A172 (cell line): ENCODE measurements around the gene IMP4. TPM values are rescaled to one million over a fixed set of nuclear protein-coding genes. Genes with fewer than 3 reads are reported as not detected.
"Not testable (repeated sequence)": the region's sequence is repeated elsewhere in the genome, so short reads cannot be mapped to it uniquely, and the experiment has no call there.

ENCODE experiments used
- DNase-seq: peaks from one replicate; pipeline ENCODE4 v3.0.0-alpha.2; 2015; ENCODE audit warnings: low spot score
- total RNA-seq: library from RNA; depleted of rRNA; stranded (reverse); fragments of >200 nt; shearing (Covaris generic); gene quantifications from 2 replicates; pipeline ENCODE4 v1.2.3, GENCODE V29; 2014; rRNA removed

Gene IMP4
- 139 and 142 TPM in 2 replicates for total RNA-seq

DNA sequence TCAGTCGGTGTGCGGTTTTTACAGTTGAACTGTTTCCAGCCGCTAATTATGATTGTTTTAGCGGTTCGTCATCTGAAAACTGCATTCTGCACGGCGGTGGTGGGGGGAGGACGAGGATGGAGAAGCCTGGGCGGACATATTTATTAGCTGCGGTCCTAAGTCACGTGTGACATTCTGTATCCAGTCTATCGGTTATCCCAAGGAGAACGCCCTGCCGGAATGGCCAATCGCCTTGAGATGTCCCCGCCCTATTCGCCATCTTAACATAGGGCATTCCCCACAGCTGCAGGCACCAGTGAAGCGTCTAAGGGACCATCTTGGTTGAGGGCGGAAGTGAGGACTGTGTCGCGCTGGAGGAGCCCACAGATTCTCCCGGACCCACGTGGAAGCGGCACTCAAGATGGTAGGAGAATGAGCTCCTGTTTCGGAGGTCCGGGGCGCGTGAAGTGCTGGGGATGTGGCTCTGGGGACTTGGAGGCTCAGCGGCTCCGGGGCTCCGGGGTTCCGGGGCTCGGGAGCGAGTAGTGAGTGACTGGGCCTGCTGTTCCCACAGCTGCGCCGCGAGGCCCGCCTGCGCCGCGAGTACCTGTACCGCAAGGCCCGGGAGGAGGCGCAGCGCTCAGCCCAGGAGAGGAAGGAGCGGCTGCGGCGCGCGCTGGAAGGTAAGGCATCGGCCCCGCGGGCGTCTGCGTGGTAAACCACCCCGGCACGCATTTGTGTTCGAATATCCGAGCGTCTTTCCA is at the start of gene IMP4:
Gene IMP4 (plus strand): TSS at position 365 of the 743 bp plus-strand sequence. CDS start 36 bp downstream, at position 401.
- DNase-seq, result peak; percentile 100

DNA sequence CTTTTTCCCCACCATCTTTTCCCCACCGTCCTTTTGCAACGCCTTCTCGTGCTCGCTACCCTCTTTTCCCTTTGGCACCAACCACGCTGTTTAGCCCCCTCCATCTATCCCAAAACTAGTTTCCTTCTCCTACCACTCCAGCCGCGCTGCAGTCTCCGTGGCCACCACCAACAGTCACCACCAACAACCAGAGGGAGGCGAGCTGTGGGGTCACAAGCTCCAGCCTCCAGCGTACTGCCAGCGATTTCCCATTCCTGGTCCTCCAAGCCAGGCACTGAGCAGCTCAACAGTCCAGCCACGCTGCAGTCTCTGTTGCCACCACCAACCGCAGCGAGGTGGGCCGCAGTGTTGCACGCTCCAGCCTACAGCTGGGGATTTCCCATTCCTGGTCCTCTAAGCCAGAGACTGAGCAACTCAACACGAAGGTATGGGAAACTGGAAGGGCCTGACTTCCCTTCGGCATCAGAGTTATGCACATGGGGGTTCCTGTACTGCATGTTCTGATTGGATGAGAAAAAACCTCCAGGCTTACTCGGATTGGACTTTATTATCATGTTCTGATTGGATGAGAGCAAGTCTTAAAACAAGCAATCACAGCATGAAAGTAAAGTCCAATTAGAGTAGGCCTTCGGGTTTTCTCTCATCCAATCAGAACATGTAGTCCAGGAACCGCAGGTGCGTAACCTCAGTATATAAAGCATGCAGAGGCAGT is 42.3 kb upstream of the IMP4 start:
- DNase-seq, result no peak

DNA sequence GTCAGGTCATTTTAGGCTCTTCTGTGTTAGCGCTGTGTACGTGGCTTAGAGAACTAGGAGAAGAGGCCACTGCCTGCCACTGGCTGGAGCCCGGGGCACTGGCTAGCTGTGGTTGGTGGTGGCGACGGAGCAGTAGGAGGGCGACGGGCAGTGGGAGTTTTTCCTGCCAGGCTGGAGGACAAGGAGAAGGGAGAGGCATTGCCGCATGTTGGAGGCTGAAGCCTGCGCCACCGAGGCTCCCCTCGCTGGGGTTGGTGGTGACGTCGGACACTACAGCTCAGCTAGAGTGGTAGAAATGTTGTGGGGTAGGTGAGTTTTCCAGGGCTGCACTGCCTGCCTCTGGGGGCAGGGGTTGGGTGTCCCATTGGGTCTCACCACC is 41.7 kb upstream of the IMP4 start:
- no peak for DNase-seq

DNA sequence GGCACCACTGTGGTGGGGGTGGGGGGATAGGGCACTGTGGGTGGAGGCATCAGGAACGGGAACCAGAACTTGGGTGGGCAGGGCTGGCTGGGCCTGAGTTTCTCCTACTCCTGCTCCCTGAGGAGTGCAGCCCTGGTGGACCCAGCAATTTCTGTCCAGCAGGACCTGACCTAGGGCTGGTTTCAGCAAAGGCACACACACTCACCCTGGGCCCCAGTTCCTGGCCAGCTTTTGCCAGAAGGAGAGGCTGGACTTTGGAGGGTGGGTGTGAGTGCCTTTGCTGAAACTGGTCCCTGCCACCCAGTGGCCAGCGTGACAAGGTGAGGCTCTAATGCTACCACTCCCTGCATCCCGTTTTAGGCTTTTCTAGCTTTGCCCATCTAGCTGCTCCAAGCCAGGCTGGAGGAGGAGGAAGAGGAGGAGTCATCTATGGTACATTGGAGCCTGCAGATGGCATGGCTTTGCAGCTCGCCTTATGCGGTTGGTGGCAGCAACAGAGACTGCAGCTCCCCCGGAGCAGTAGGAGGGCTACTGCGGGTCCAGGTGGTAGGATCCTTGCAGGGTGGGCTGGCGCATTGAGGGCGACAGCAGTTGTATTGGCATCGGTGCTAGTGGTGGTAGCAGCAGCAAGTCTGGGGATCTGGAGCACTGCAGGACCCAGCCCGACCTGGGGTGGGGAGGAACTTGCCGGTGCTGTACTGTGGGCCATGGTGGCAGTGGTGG is 40.4 kb upstream of the IMP4 start:
- DNase-seq, result no peak

DNA sequence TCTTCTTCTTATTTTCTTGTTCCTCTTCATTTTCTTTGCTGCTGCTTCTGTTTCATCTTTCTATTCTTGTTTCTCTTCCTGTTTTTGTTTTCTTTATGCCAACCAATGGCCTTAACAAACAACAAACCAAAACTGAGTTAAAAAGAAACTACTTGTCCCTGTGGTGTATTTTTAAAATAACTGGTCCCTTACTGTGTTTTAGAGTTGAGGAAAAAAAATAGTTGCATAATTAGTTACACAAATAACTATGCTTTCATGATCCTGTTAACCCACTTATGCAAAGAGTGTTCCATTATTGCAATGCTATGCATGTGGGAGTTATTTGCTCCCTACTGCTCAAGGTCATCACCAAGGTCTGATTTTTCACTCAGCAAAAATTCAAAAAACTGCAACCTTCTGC is 39.5 kb upstream of the IMP4 start:
- DNase-seq, result no peak

GRCh38 chr2:130304726-130305125 is 38.0 kb upstream of the IMP4 start:
- DNase-seq, result no peak

DNA sequence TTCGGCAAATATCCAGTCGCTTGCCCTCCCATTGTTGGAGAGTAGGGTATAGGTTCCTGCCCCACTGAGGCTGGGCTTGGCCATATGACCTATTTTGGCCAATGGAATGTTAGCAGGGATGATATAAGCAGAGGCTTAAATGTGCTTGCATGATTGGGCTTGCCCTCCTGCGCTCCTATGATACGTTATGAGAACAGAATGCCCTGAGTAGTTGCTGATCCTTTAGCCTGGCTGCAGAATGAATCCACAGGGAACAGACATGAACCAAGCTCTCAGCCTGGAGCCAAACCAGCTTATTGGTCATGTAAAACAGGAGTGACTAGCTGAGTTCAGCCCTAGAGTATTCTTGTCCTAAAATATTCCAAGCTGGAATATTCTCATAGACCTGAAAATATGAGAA is 34.8 kb upstream of the IMP4 start:
- no peak for DNase-seq

DNA sequence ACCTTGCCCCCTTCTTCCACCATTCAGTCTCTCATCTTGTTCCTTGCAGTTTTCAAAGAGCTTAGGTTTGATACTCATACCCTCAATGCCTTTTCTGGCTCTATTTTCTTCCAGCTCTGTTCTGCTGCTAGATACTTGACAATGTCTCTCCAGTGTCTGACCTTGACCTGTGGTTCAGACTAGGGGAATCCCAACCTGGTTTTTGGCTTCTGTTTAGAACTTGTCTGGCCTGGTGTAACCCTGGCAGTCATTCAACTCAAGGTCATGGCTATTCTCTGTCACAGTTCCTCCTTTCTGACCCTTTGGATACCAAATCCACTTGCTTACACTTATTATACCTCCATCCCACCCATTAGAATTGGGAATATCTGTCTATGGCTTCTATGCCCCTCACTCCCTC is 31.8 kb upstream of the IMP4 start:
- no peak for DNase-seq

DNA sequence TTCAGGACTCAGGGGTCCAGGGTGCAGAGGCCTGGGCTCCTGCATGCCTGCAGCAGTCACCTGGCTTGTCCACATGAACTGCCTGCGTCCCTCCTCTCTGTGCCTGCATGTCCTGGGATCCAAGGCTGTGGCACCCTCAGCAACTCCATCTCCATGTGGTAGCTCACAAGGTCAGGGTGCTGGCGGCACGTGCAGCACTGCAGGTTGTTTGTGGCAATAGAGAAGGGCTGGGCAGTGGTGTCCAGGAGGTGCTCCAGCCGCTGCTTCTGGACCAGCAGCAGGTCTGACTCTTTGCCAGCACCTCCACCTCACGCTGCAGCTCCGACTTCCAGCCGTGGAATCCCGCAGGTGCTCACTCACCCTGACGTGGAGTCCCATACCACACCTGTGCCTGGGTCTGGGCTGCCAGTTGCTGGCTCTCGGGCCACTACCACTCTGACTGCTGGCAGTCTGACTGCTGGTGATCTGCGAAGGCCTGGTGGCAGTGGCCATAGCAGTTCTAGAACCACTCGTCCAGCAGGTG is 28.8 kb upstream of the IMP4 start:
- DNase-seq, result no peak

GRCh38 chr2:130314377-130314776 is 28.3 kb upstream of the IMP4 start:
- no peak for DNase-seq

DNA sequence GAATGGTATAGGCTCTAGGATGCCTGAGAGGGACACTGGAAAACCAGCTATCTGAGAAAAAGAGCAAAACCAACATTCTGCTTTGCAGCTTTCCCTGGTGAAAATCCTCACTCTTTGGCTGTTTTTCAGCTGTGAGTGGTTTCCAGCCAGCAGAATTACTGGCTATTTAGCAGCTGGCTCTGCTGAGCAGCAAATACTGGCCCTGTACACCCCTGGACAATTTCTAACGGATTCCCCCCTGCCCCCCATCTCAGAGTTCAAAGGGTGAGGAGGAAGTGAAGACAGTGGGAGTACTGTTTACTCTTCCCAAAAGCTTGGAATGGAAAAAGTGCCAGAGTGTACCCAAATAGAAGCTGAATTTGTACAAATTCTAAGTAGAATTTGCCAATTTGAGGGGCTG is 26.1 kb upstream of the IMP4 start:
- no peak for DNase-seq

DNA sequence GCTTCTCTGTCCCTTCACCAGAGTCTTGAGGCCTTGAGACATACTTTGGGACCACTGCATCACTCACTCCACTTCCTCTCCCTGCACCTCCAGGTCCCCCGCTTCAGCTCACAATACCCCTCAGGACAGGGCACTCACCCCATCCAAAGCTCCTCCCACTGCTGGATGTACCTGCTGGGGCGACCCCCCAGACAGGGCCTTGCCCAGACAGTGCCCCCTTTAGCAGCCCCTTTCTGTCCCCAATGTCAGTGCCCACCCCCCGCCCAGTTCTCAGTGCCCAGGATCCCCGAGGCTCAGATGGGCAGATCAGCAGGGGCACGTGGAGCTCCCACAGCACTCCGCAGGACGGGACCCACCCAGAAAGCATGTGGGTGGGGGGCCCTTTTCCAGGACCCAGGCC is 23.8 kb upstream of the IMP4 start:
- DNase-seq, result no peak

GRCh38 chr2:130319536-130319935 is 23.2 kb upstream of the IMP4 start:
- DNase-seq, result no peak

GRCh38 chr2:130327703-130328527 is 14.8 kb upstream of the IMP4 start:
- peak; percentile 80 for DNase-seq

DNA sequence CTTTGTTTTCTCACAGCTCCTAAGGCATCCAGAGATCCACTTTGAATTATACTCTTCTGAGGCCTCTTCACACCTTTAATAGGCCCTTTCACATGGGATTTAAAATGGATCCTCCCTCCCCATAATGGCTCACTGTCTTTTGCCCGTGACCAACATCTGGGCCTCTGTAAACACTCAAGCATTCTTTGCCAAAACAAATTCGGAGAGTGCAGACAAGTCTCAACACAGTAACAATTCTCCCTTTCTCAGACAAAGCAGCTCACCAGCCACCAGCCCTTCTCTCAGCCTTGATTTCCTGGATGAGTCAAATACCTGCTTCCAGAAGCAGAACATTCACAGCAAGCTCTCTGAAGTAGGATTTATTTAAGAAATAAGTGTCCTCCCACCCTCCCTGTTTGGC is 14.0 kb upstream of the IMP4 start:
- DNase-seq, result no peak

DNA sequence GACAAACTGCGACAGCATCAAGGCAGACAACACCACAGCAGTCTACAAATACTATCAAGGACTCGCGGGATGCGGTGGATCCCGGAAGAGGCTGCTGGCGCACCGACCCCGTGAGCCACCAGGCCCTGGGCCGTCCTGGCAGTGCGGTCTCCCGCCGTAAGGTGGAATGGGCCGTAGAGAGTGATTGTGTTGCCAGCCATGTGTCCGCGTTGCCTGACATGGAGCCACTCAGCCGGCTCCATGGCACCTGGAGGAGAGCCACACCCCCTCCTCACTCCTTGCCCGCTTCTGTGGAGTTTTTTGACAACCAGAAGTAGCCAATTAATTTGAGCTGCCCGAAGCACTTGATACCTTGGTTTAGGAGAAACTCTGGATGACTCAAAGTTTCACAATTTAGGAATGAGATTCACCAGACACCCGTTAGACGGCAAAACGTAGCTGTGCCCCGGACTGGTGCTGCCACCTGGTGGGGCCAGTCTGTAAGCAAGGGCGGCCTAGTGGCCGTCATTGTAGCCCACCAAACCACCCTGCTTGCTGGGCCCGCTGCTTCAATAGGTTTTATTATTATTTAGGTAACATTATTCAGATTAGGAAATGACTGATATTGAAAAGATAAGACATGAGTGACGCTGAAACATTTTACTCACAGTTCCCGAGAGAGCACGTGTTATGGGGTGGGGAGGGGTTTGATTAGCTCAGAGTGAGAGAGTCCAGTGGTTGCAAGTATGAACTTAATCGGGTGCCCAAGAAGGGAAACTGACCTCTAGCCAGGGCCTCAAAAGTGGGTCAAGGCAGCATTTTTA is 10.2 kb upstream of the IMP4 start:
- DNase-seq, result peak; percentile 79

GRCh38 chr2:130333253-130333652 is 9.4 kb upstream of the IMP4 start:
- DNase-seq, result not testable (repeated sequence)

DNA sequence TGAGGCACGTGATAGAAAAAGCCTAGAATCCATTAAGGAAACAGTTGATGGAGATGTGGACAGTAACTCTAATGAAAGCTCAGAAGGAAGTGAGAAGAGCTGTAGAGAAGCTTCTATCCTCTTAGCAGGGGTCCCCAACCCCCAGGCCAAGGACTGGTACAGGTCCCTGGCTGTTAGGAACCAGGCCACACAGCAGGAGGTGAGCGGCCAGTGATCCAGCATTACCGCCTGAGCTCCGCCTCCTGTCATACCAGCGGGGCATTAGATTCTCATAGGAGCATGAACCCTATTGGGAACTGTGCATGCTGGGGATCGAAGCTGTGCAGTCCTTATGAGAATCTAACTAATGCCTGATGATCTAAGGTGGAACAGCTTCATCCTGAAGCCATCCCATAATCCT is 8.7 kb upstream of the IMP4 start:
- DNase-seq, result no peak

DNA sequence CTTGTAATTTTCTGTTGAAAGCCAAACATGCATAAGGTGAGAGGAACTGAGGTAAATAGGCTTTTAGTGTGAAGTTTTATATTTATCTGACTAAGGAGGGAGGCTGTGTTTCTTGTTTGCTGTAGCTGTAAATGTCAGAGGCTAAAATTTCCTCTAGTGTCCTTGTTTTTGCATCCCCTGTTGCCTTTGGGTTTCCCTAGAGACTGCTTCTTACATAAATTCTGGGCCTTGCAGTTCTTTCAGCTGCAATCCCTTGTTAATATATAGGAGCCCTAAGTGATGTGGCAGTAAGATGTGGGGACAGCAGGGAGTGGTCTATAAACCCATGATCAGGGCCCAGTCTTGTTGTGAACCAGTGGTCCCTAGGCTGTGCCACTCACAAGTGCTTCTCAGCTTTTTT is 7.5 kb upstream of the IMP4 start:
- DNase-seq, result no peak

- DNase-seq, result no peak
These were observed 6.4 kb upstream of the IMP4 start for GRCh38 chr2:130336150-130336876.
